DOHH2 (cell line): ENCODE measurements around the gene BAIAP2L1.

ENCODE experiments used
- CTCF ChIP-seq: fragments of 200-600 bp; sonication (generic); IDR thresholded peaks from one replicate; pipeline ENCODE4 v1.5.1; 2014; ENCODE audit warnings: antibody characterized with exemption, mild to moderate bottlenecking, low read depth, low read length; ENCODE audit not compliant: poor library complexity, severe bottlenecking
- EZH2phosphoT487 ChIP-seq: fragments of 200-600 bp; sonication (generic); IDR thresholded peaks from 2 replicates; pipeline ENCODE4 v1.6.1; 2017; ENCODE audit warnings: borderline replicate concordance, mild to moderate bottlenecking, antibody characterized with exemption, low read length, moderate library complexity, mixed read lengths

GRCh38 chr7:98295467-98296192, 105.3 kb downstream of the BAIAP2L1 start:
- no peak for TF ChIP-seq CTCF
- TF ChIP-seq EZH2phosphoT487 = no peak
